Common myeloid progenitor, CD34-positive (primary cell): ENCODE results near the gene C1GALT1C1.
"Not testable (repeated sequence)": the region's sequence is repeated elsewhere in the genome, so short reads cannot be mapped to it uniquely, and the experiment has no call there.

Experiments used
- CTCF ChIA-PET: fragments of 350-600 bp; sonication (Branson Sonifier 250); formaldehyde crosslinking; loops from one replicate; lab custom pipeline; 2021; ENCODE audit warnings: antibody characterized with exemption; lab: Charles Lee
- POLR2A ChIA-PET: fragments of 350-600 bp; sonication (Branson Sonifier 250); formaldehyde crosslinking; loops from one replicate; lab custom pipeline; 2021; ENCODE audit warnings: antibody characterized with exemption; lab: Charles Lee
- DNase-seq, 3 donors: peaks; one replicate each; pipeline versions ENCODE4 v3.0.0 to v3.0.0-alpha.2; 2013
- H3K27ac ChIP-seq, 2 experiments: 1 replicate in 1 of 2; 2 replicates in 1 of 2; pipeline ENCODE4 v1.7.0; 2013; ENCODE audit warnings: inconsistent platforms in 2 of 2, low read length in 2 of 2, mild to moderate bottlenecking in 2 of 2, low read depth in 1 of 2, moderate library complexity in 1 of 2; ENCODE audit not compliant: severe bottlenecking in 2 of 2, insufficient read depth in 1 of 2, poor library complexity in 1 of 2
- H3K27me3 ChIP-seq, 5 experiments: replicated peaks in 2 of 5; 1 replicate in 3 of 5; 2 replicates in 2 of 5; pipeline versions ENCODE4 v1.6.1 to v1.7.0; 2013; ENCODE audit warnings: low read length in 4 of 5, mild to moderate bottlenecking in 2 of 5, moderate library complexity in 2 of 5, inconsistent platforms in 1 of 5; ENCODE audit not compliant: insufficient read depth in 5 of 5, control insufficient read depth in 4 of 5
- H3K36me3 ChIP-seq, 4 experiments: 1 replicate in 2 of 4; 2 replicates in 2 of 4; pipeline versions ENCODE4 v1.6.1 to v1.7.0; 2013; ENCODE audit warnings: low read length in 3 of 4, control low read depth in 1 of 4, mild to moderate bottlenecking in 1 of 4; ENCODE audit not compliant: control insufficient read depth in 4 of 4, insufficient read depth in 4 of 4
- H3K4me1 ChIP-seq, 4 experiments: 1 replicate in 3 of 4; 2 replicates in 1 of 4; pipeline versions ENCODE4 v1.6.1 to v1.7.1; 2013; ENCODE audit warnings: low read length in 3 of 4, mild to moderate bottlenecking in 3 of 4, control low read depth in 1 of 4, inconsistent platforms in 1 of 4, moderate library complexity in 1 of 4; ENCODE audit not compliant: control insufficient read depth in 4 of 4, insufficient read depth in 4 of 4; ENCODE audit errors: control extremely low read depth in 1 of 4
- H3K4me3 ChIP-seq, 7 experiments: 1 replicate in 4 of 7; 2 replicates in 3 of 7; pipeline versions ENCODE4 v1.5.1 to v1.7.0; 2013; ENCODE audit warnings: mild to moderate bottlenecking in 7 of 7, low read length in 6 of 7, moderate library complexity in 6 of 7, inconsistent platforms in 2 of 7, low read depth in 2 of 7, control low read depth in 1 of 7; ENCODE audit not compliant: insufficient read depth in 4 of 7, control insufficient read depth in 1 of 7; ENCODE audit errors: extremely low read depth in 1 of 7
- H3K9me3 ChIP-seq, 5 experiments: 1 replicate in 4 of 5; 2 replicates in 1 of 5; pipeline versions ENCODE4 v1.6.1 to v1.7.1; 2013; ENCODE audit warnings: low read length in 4 of 5, mild to moderate bottlenecking in 2 of 5, inconsistent platforms in 1 of 5, low read depth in 1 of 5, moderate library complexity in 1 of 5; ENCODE audit not compliant: control insufficient read depth in 4 of 5, insufficient read depth in 2 of 5; ENCODE audit errors: control extremely low read depth in 1 of 5
- WGBS: methylation state at CpG from one replicate; pipeline ENCODE4 v1.1.5; 2013; ENCODE audit not compliant: insufficient coverage; 5-methylcytosine and 5-hydroxymethylcytosine counted together

C1GALT1C1 gene

DNA sequence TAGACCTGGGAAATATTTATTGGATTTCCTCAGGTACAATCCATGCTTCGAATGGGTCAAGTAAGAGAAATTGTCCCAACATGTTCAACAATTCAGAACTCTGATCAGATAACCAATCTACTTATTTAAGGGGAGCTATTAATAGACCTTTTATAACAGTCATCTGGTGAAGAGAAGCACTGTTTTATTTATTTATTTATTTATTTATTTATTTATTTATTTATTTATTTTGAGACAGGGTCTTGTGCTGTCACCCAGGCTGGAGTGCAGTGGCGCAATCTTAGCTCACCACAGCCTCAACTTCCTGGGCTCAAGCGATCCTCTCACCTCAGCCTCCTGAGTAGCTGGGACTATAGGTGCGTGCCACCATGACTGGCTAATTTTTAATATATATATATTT, 34.7 kb upstream of the C1GALT1C1 start:
- H3K27me3 ChIP-seq, H3K27ac ChIP-seq, DNase-seq, H3K4me1 ChIP-seq, H3K36me3 ChIP-seq, H3K9me3 ChIP-seq, H3K4me3 ChIP-seq, POLR2A ChIA-PET: not testable (repeated sequence)
- CTCF ChIA-PET = interaction anchor here (1.0 to 2.1 kb wide), 5 partner anchors 11 to 169 kb away, joined by 3 to 5 read pairs (median 4); no protein-coding TSS in a partner anchor
- WGBS = no CpG with 5 or more reads among the region's 4 CpGs

DNA sequence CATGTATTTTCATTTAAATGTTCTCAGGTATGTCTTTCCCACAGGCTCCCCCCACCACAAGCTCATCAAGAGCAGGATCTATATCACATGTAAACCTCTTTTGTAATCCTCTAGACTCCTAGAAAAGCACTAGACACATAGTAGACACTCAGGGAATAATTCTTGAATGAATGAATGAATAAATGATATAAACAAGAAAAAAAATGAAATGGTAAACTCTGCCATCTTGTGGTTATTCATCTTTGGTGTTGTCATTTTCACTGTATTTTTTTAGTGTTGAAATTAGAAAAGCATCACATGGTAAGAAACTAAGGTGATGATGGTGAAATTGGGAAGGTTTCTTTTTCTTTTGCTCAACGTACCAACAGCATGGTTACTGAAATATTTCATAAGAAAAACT, 34.2 kb upstream of the C1GALT1C1 start:
- Histone ChIP-seq H3K27ac (no peak overlapping the region), H3K4me1 (no peaks in the 10 kb centered on the region), H3K36me3 (no peaks in the 10 kb centered on the region), H3K4me3 (no peak overlapping the region), H3K27me3 (no peaks in the 10 kb centered on the region), H3K9me3 (no peaks in the 10 kb centered on the region)
- no CpG with 5 or more reads among the region's 1 CpG for WGBS
- CTCF ChIA-PET = interaction anchor here (0.7 to 2.1 kb wide), 6 partner anchors 10 to 152 kb away, joined by 3 to 6 read pairs (median 4); no protein-coding TSS in a partner anchor
- POLR2A ChIA-PET = no interaction called here
- peak; percentile 23 to 64 (median 62) for DNase-seq

GRCh38 chrX:120662662-120663061, 32.8 kb upstream of the C1GALT1C1 start:
- CTCF ChIA-PET = interaction anchor here (0.8 to 2.1 kb wide), 5 partner anchors 30 to 163 kb away, joined by 3 to 5 read pairs (median 3); no protein-coding TSS in a partner anchor
- WGBS = 71% methylated on average over 1 of the region's 5 CpGs
- Histone ChIP-seq H3K4me3 (no peak overlapping the region), H3K27me3 (no peaks in the 10 kb centered on the region), H3K4me1 (no peaks in the 10 kb centered on the region), H3K27ac (no peak overlapping the region), H3K36me3 (no peaks in the 10 kb centered on the region), H3K9me3 (no peaks in the 10 kb centered on the region)
- no peak for DNase-seq
- POLR2A ChIA-PET = no interaction called here

GRCh38 chrX:120660637-120661036, 30.8 kb upstream of the C1GALT1C1 start:
- H3K36me3 ChIP-seq = no peaks in the 10 kb centered on the region
- POLR2A ChIA-PET = no interaction called here
- WGBS = 85% methylated on average over 3 of the region's 6 CpGs

GRCh38 chrX:120653000-120653399, 23.1 kb upstream of the C1GALT1C1 start:
- H3K36me3 ChIP-seq = no peaks in the 10 kb centered on the region
- H3K4me1 ChIP-seq = no peaks in the 10 kb centered on the region
- POLR2A ChIA-PET = no interaction called here
- H3K27ac ChIP-seq = no peak overlapping the region
- CTCF ChIA-PET = interaction anchor here (1.3 kb wide), 1 partner anchor 11 kb away, joined by 5 read pairs; no protein-coding TSS in a partner anchor
- H3K9me3 ChIP-seq = no peaks in the 10 kb centered on the region
- WGBS = 80% methylated on average over 3 of the region's 3 CpGs
- H3K27me3 ChIP-seq = no peaks in the 10 kb centered on the region
- DNase-seq = no peak
- no peak overlapping the region for H3K4me3 ChIP-seq

More at GRCh38 chrX:120660637-120661036, 30.8 kb upstream of the C1GALT1C1 start:
- Histone ChIP-seq H3K27me3 (no peaks in the 10 kb centered on the region), H3K4me3 (no peak overlapping the region), H3K27ac (no peak overlapping the region), H3K9me3 (no peaks in the 10 kb centered on the region), H3K4me1 (no peaks in the 10 kb centered on the region)
- no peak for DNase-seq
- CTCF ChIA-PET = no interaction called here

DNA sequence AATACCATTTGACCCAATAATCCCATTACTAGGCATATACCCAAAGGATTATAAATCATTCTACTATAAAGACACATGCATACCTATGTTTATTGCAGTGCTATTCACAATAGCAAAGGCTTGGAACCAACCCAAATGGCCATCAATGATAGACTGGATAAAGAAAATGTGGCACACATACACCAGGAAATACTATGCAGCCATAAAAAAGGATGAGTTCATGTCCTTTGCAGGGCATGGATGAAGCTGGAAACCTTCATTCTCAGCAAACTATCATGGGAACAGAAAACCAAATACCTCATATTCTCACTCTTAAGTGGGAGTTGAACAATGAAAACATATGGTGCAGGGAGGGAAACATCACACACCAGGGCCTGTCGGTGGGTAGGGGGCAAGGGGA, 22.4 kb upstream of the C1GALT1C1 start:
- H3K4me1 ChIP-seq, H3K27me3 ChIP-seq, H3K4me3 ChIP-seq, DNase-seq, H3K27ac ChIP-seq, CTCF ChIA-PET, POLR2A ChIA-PET, H3K9me3 ChIP-seq, H3K36me3 ChIP-seq: not testable (repeated sequence)
- no CpG with 5 or more reads among the region's 1 CpG for WGBS

DNA sequence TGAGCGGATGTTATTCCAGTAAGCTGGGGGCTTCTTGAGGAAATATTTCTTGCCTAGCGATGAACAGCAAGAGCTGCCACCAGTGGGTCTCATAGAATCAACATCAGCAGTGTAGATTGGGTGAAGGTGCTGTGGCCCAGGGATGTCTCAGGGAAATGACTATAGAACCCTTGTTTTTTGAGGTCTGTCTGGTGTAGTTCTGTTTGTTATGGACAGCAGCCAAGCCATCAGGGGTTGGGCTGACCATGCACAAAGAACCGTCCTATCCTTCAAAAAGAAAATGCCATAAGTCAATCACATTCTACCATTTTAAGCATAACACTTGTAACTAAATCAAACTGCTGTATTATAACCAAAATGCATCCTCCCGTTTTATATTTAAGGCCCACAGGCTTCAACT, 17.3 kb upstream of the C1GALT1C1 start:
- POLR2A ChIA-PET = no interaction called here
- Histone ChIP-seq H3K36me3 (no peaks in the 10 kb centered on the region), H3K9me3 (no peaks in the 10 kb centered on the region), H3K27me3 (no peaks in the 10 kb centered on the region), H3K4me3 (no peak overlapping the region), H3K27ac (no peak overlapping the region), H3K4me1 (no peaks in the 10 kb centered on the region)
- no peak for DNase-seq
- CTCF ChIA-PET = no interaction called here
- WGBS = 80% methylated on average over 4 of the region's 4 CpGs
